Fibroblast of the aortic adventitia (primary cell): ENCODE data around the gene CAMK2B. TPM values are rescaled to one million over a fixed set of nuclear protein-coding genes. Genes with fewer than 3 reads are reported as not detected.

Experiments used
- DNase-seq: peaks from one replicate; pipeline ENCODE4 v3.0.0-alpha.2; 2010; ENCODE audit warnings: low read depth
- H3K4me3 ChIP-seq: 2 replicates; pipeline ENCODE4 v1.5.1; 2011; ENCODE audit warnings: low read depth, mild to moderate bottlenecking, control low read depth, low read length, moderate library complexity
- CTCF ChIP-seq: IDR thresholded peaks from 2 replicates; pipeline ENCODE4 v1.5.1; 2011; ENCODE audit warnings: mild to moderate bottlenecking, low read length, control low read depth, inconsistent platforms; ENCODE audit not compliant: insufficient read depth
- total RNA-seq: library from RNA; depleted of rRNA; stranded (reverse); fragments of >200 nt; gene quantifications from 2 replicates; pipeline ENCODE4 v1.2.3, GENCODE V29; 2012; ENCODE audit warnings: low replicate concordance

The CAMK2B gene
- total RNA-seq, 1 donor, result 6.4 TPM

DNA sequence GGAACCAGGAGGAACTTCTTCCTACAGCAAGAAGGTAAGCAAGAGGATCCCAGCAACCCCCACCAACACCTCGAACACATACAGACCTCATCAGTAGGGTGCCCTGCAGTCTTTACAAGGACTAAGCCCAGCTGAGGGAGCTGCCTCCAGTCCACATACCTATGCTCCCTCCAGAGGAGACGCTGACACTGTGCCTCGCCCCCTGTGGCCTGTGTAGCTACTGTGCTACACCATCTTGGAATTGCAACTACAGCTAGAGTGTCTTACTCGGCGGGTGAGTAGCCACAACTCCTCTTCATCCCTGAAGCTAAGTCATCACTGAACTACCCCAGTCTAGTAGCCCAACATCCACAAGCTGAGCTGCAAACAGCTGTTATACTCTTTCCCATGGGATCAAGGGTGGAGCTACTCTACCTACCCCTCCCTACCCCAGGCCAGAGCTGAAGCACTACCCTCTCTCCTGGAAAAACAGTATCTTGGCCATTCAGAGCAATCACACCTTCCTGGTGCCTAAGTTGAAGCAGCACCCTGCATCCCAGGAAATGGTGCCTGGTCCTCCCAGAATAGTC, 42.2 kb upstream of the CAMK2B start:
- no peak for DNase-seq
- no peak for TF ChIP-seq CTCF
- H3K4me3 ChIP-seq, result no peak overlapping the region

GRCh38 chr7:44366986-44367385, 41.6 kb upstream of the CAMK2B start:
- no peak for DNase-seq
- TF ChIP-seq CTCF, result no peak
- H3K4me3 ChIP-seq, result no peak overlapping the region

- DNase-seq, result no peak
- no peak overlapping the region for H3K4me3 ChIP-seq
- no peak for TF ChIP-seq CTCF
Measured at GRCh38 chr7:44353668-44354067, 28.3 kb upstream of the CAMK2B start.

- DNase-seq, result no peak
- no peak for TF ChIP-seq CTCF
- H3K4me3 ChIP-seq, result no peak overlapping the region
Measured at GRCh38 chr7:44348851-44349781, 23.7 kb upstream of the CAMK2B start.

- no peak overlapping the region for H3K4me3 ChIP-seq
- TF ChIP-seq CTCF, result peak; percentile 48
- DNase-seq, result peak; percentile 42
Measured at GRCh38 chr7:44348300-44348699, 22.9 kb upstream of the CAMK2B start.

DNA sequence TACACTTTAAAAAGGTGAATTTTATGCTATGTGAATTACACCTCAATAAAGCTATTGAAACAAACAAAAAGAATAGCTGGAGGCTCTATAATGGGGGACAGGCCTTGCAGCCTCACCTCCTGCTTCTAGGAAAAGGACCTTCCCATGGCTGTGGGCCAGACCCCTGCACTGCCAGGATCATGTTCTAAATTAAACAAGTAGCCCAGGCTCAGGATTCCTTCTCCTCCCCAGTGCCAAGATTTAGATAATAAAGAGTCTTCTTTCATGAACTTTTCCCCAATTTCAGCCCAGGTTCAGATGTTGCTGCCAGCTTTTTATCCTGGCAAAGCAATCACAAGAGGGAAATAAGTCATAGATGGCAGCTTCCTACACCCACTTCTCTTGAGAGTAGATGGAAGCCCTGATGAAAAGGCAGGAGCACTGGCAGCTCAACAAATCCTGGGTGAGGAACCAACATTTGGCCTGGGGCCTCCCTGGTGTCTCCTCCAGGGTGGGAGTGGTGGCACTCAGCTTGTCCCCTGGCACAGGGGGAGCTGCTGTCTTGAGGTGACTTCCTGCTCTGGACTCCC, 22.2 kb upstream of the CAMK2B start:
- no peak for TF ChIP-seq CTCF
- DNase-seq, result peak; percentile 22

More for the DNA sequence above, 22.2 kb upstream of the CAMK2B start:
- no peak overlapping the region for H3K4me3 ChIP-seq
